Stimulated activated effector memory CD8-positive, alpha-beta T cell treated with anti-CD3 and anti-CD28 coated beads, Interleukin-12 subunit alpha, Interleukin-12 subunit beta, amount 100 ng/mL, for 72 hours (primary cell): ENCODE results near the gene CEBPZOS.

Source experiments
- ATAC-seq: fragments of 150-1000 bp; cut with Tn5 transposase; 2 replicates; pipeline ENCODE4 v1.10.0; 2021
- DNase-seq, 2 donors: peaks; one replicate each; pipeline ENCODE4 v3.0.0; 2021 to 2022; ENCODE audit warnings: low spot score in 2 of 2
- H3K27ac Mint-ChIP-seq: one replicate; pipeline ENCODE4 v1.8.0; 2022; ENCODE audit warnings: mild to moderate bottlenecking, mixed read lengths
- H3K36me3 Mint-ChIP-seq: one replicate; pipeline ENCODE4 v1.8.0; 2022; ENCODE audit warnings: mild to moderate bottlenecking, mixed read lengths
- H3K4me1 Mint-ChIP-seq: one replicate; pipeline ENCODE4 v1.8.0; 2022; ENCODE audit warnings: mixed read lengths
- H3K4me3 Mint-ChIP-seq: one replicate; pipeline ENCODE4 v1.8.0; 2022; ENCODE audit warnings: mild to moderate bottlenecking, mixed read lengths
- H3K9me3 Mint-ChIP-seq: one replicate; pipeline ENCODE4 v1.8.0; 2022; ENCODE audit warnings: mixed read lengths

CEBPZOS gene

DNA sequence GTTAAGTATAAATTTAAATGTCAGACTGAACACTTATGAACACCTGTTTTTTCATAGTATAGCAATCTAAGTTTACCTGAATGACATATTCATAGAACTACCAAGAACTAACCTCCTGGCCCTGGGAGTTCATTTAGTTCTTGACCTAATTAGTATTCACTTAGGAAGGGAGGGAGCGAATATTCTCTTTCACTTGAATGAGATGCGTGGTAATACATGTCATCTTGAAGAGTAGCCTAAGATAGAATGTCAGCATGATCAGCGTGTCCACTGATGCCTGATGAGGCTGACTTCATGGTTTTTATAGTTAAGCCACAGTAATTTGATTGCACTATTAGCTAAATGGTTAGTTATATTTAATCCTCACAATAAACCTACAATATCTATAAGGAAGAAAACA lies 48.5 kb downstream of the CEBPZOS start:
- Mint-ChIP-seq H3K27ac (no peak overlapping the region), H3K36me3 (peaks cover 82% of the 10 kb centered on the region), H3K4me1 (peaks cover 6% of the 10 kb centered on the region), H3K4me3 (no peak overlapping the region), H3K9me3 (no peaks in the 10 kb centered on the region)
- DNase-seq (no peak), ATAC-seq (no peak)

GRCh38 chr2:37246205-37246604 lies 49.9 kb downstream of the CEBPZOS start:
- H3K4me1 Mint-ChIP-seq, result peaks cover 6% of the 10 kb centered on the region
- no peak overlapping the region for H3K4me3 Mint-ChIP-seq
- no peak for DNase-seq
- no peaks in the 10 kb centered on the region for H3K9me3 Mint-ChIP-seq
- ATAC-seq, result no peak
- H3K27ac Mint-ChIP-seq, result no peak overlapping the region
- H3K36me3 Mint-ChIP-seq, result peaks cover 83% of the 10 kb centered on the region

DNA sequence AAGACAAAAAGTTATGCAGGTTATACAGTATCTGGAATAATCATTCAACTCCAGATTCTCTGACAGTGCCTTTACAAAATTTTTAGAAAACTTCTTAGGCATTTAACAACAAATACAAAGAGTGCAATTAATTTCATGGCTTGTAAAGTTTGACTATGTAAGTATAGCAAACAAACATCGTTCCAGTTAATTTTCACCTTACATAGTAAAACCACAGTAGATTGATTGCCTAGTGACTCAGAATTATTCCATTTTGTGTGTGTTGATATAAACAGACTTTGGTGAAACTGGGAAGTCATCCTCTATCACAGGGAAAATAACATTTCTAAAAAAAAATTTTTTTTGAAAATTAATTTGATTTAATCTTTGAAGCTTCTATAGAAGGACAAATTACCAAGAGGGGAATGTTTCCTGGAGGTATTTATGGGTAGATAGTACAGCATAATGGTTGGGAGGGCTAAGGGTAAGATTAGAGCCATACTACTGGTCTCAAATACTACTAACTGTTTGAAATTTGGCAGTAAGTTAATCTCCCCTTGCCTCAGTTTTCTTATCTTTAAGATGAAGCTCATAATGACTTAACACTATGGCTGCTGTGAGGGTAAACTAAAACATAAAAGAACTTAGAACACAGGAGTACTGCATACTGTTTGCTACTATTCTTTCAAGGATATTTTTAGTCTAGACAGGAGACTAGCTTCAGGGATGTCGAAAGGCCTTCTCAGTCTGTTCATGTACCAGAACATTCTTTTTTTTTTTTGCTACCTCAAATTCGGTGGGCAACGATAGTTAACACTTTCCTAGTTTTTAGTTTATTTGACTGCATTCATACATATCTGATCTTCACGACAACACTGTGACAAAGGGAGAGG lies 54.8 kb downstream of the CEBPZOS start:
- Mint-ChIP-seq H3K4me1 (no peaks in the 10 kb centered on the region), H3K36me3 (peaks cover 99% of the 10 kb centered on the region), H3K4me3 (no peak overlapping the region), H3K9me3 (no peaks in the 10 kb centered on the region), H3K27ac (no peak overlapping the region)
- ATAC-seq (no peak), DNase-seq (no peak)
